ENCODE data around the gene LYPD6B. TPM values are rescaled to one million over a fixed set of nuclear protein-coding genes. Genes with fewer than 3 reads are reported as not detected.

The LYPD6B gene
- polyA plus RNA-seq, 1 of the 3 experiments (the other 2 are of a cell fraction), result 18.2 TPM

- no peak for TF ChIP-seq ZBTB33 (IDR thresholded peaks at IDR 0.05; ENCODE audit: borderline replicate concordance, low read depth)
Measured at GRCh38 chr2:149145314-149146295, 107.1 kb downstream of the LYPD6B start (continued).

GRCh38 chr2:149146876-149147275, 108.4 kb downstream of the LYPD6B start:
- ChIA-PET CTCF (no interaction called here), POLR2A (no interaction called here)
- Histone ChIP-seq H3K9me2 (0 out of 2 replicates have a peak, but pooled peaks cover 3% of the 10 kb centered on the region), H3K9me3 (no peaks in the 10 kb centered on the region), H3K9ac (no peak overlapping the region), H3K27me3 (ENCODE audit: insufficient read depth) (no peaks in the 10 kb centered on the region), H4K20me1 (ENCODE audit: insufficient read depth) (no peaks in the 10 kb centered on the region), H3K4me3 (ENCODE audit: low read depth in 2 of 2, low read length in 1 of 2) (no peak overlapping the region), H3F3A (replicated peaks; ENCODE audit: insufficient read depth) (no peaks in the 10 kb centered on the region), H2AFZ (ENCODE audit: low read depth) (no peak overlapping the region), H3K79me2 (ENCODE audit: insufficient read depth) (no peaks in the 10 kb centered on the region), H3K4me1 (ENCODE audit: control insufficient read depth in 1 of 2, insufficient read depth in 2 of 2, low read depth in 1 of 2, low read length in 1 of 2) (peaks cover 0 to 8% of the 10 kb centered on the region in 2 experiments; a peak in 1 of 4 replicates), H3K27ac (ENCODE audit: low read depth in 2 of 2, low read length in 1 of 2) (no peak overlapping the region), H3K4me2 (no peak overlapping the region), H3K36me3 (replicated peaks in 1 of 2; ENCODE audit: control insufficient read depth in 1 of 2, insufficient read depth in 2 of 2, low read length in 1 of 2) (no peaks in the 10 kb centered on the region)
- 75% methylated on average over 7 of the region's 8 CpGs for WGBS (ENCODE audit: low lambda C conversion rate)
- no peak for TF ChIP-seq EP300 (IDR thresholded peaks at IDR 0.05; ENCODE audit: borderline replicate concordance in 1 of 2, low read depth in 1 of 2, low read length in 1 of 2)
- no peak for TF ChIP-seq RXRA (IDR thresholded peaks at IDR 0.05; ENCODE audit: borderline replicate concordance, low read depth)
- no peak for TF ChIP-seq MEF2A (IDR thresholded peaks at IDR 0.05; ENCODE audit: borderline replicate concordance, low read depth)
- TF ChIP-seq NRF1 (IDR thresholded peaks at IDR 0.05; ENCODE audit: low read depth, low read length), result no peak
- no peak for TF ChIP-seq EZH2phosphoT487 (IDR thresholded peaks at IDR 0.05; ENCODE audit: borderline replicate concordance, low read depth)
- TF ChIP-seq GATA2 (CRISPR knock-in tag; IDR thresholded peaks at IDR 0.05), result no peak
- TF ChIP-seq FOXM1 (IDR thresholded peaks at IDR 0.05; ENCODE audit: low read depth), result no peak
- no peak for TF ChIP-seq MXI1 (IDR thresholded peaks at IDR 0.05; ENCODE audit: low read depth, low read length)
- TF ChIP-seq POLR2AphosphoS5 (IDR thresholded peaks at IDR 0.05; ENCODE audit: low read depth, low read length), result no peak
- no peak for TF ChIP-seq RCOR1 (IDR thresholded peaks at IDR 0.05; ENCODE audit: low read length)
- TF ChIP-seq PBX3 (IDR thresholded peaks at IDR 0.05), result no peak
- no peak for TF ChIP-seq MAX (IDR thresholded peaks at IDR 0.05; ENCODE audit: low read depth)
- no peak for TF ChIP-seq JUND (IDR thresholded peaks at IDR 0.05)
- TF ChIP-seq REST (IDR thresholded peaks at IDR 0.05; ENCODE audit: low read depth, low read length), result no peak
- TF ChIP-seq FOXJ3 (CRISPR knock-in tag; IDR thresholded peaks at IDR 0.05), result no peak
- TF ChIP-seq TEAD4 (IDR thresholded peaks at IDR 0.05; ENCODE audit: borderline replicate concordance, insufficient read depth), result no peak
- no peak for TF ChIP-seq IRF3 (IDR thresholded peaks at IDR 0.05; ENCODE audit: low read depth, low read length)
- TF ChIP-seq SIN3A (IDR thresholded peaks at IDR 0.05; ENCODE audit: borderline replicate concordance, low read depth, low read length), result no peak
- no peak for DNase-seq

All from SK-N-SH (cell line).